HepG2 (cell line): Measurements from ENCODE around the gene LTB4R2. TPM values are rescaled to one million over a fixed set of nuclear protein-coding genes. Genes with fewer than 3 reads are reported as not detected.

Experiments
- MIER2 ChIP-seq: IDR thresholded peaks from 2 replicates; pipeline ENCODE4 v1.6.1; 2016; ENCODE audit warnings: missing biosample characterization, missing genetic modification reagents
- MTF2 ChIP-seq: sonication (generic); formaldehyde crosslinking; IDR thresholded peaks from 2 replicates; pipeline ENCODE4 v1.5.0; 2020; ENCODE audit warnings: missing genetic modification reagents, borderline replicate concordance
- SMAD1 ChIP-seq: sonication (generic); formaldehyde crosslinking; IDR thresholded peaks from 2 replicates; pipeline ENCODE4 v1.4.0; 2020; ENCODE audit warnings: missing genetic modification reagents, low read depth, mild to moderate bottlenecking, borderline replicate concordance
- ZBTB20 ChIP-seq: sonication (generic); formaldehyde crosslinking; IDR thresholded peaks from 2 replicates; pipeline ENCODE4 v1.8.1; 2023; ENCODE audit warnings: missing genetic modification reagents, low read depth, mild to moderate bottlenecking, borderline replicate concordance
- ZBTB42 ChIP-seq: sonication (generic); formaldehyde crosslinking; IDR thresholded peaks from 2 replicates; pipeline ENCODE4 v1.5.0; 2020; ENCODE audit warnings: mild to moderate bottlenecking, missing genetic modification reagents
- ZIK1 ChIP-seq: sonication (generic); formaldehyde crosslinking; IDR thresholded peaks from 2 replicates; pipeline ENCODE4 v1.5.0; 2020; ENCODE audit warnings: mild to moderate bottlenecking, low read depth, missing genetic modification reagents, borderline replicate concordance
- ZNF251 ChIP-seq: sonication (generic); formaldehyde crosslinking; IDR thresholded peaks from 2 replicates; pipeline ENCODE4 v1.9.0; 2021; ENCODE audit warnings: mild to moderate bottlenecking, missing genetic modification reagents
- ZNF44 ChIP-seq: sonication (generic); formaldehyde crosslinking; IDR thresholded peaks from 2 replicates; pipeline ENCODE4 v1.5.1; 2020; ENCODE audit warnings: mild to moderate bottlenecking, missing genetic modification reagents
- ZNF572 ChIP-seq: sonication (generic); formaldehyde crosslinking; IDR thresholded peaks from 2 replicates; pipeline ENCODE4 v1.5.1; 2020; ENCODE audit warnings: mild to moderate bottlenecking, missing genetic modification reagents
- ZSCAN31 ChIP-seq: sonication (generic); formaldehyde crosslinking; IDR thresholded peaks from 2 replicates; pipeline ENCODE4 v1.5.0; 2020; ENCODE audit warnings: low read depth, mild to moderate bottlenecking, missing genetic modification reagents
- polyA plus RNA-seq, 8 experiments: library from polyadenylated mRNA; depleted of rRNA in 3 of 8; stranded (reverse) in 7 of 8; unstranded in 1 of 8; fragments of >200 nt; fragmentation: Illumina TruSeq in 4 of 8; extraction: Trizol in 4 of 8; gene quantifications; 2 replicates each; pipeline versions ENCODE4 v1.2.1 to v1.2.3, GENCODE V29; 2011 to 2016; ENCODE audit warnings: low read depth in 4 of 8, missing spikeins in 1 of 8, mixed read lengths in 1 of 8; ENCODE audit not compliant: insufficient read depth in 1 of 8
- total RNA-seq, 5 experiments: library from RNA; depleted of rRNA; stranded (reverse); fragments of >200 nt; fragmentation: Illumina TruSeq; extraction: Trizol; gene quantifications; 2 replicates each; pipeline ENCODE4 v1.2.3, GENCODE V29; 2016; ENCODE audit warnings: low read depth in 1 of 5
- TF ChIP-seq, protein P1 (sequence below): sonication (generic); formaldehyde crosslinking; IDR thresholded peaks from 2 replicates; pipeline ENCODE4 v1.5.1; 2020; ENCODE audit warnings: mild to moderate bottlenecking, missing genetic modification reagents, moderate library complexity
- TF ChIP-seq, protein P2 (sequence below): sonication (generic); formaldehyde crosslinking; IDR thresholded peaks from 2 replicates; pipeline ENCODE4 v1.5.0; 2020; ENCODE audit warnings: missing genetic modification reagents, mild to moderate bottlenecking, borderline replicate concordance
- TF ChIP-seq, protein P3 (sequence below): sonication (generic); formaldehyde crosslinking; IDR thresholded peaks from 2 replicates; pipeline ENCODE4 v1.4.0; 2020; ENCODE audit warnings: missing genetic modification reagents
- TF ChIP-seq, protein P4 (sequence below): sonication (generic); formaldehyde crosslinking; IDR thresholded peaks from 2 replicates; pipeline ENCODE4; 2020; ENCODE audit warnings: missing genetic modification reagents, mild to moderate bottlenecking, borderline replicate concordance
- TF ChIP-seq, protein P5 (sequence below): sonication (generic); formaldehyde crosslinking; IDR thresholded peaks from 2 replicates; pipeline ENCODE4 v1.8.1; 2023; ENCODE audit warnings: missing genetic modification reagents, mild to moderate bottlenecking, borderline replicate concordance

LTB4R2 gene
- total and polyA plus RNA-seq, 2 of the 13 experiments (the other 11 are each of a cell fraction or from before 2014, with no cell fraction given), result 3.9 to 6.9 TPM

- TF ChIP-seq, protein P1, sequence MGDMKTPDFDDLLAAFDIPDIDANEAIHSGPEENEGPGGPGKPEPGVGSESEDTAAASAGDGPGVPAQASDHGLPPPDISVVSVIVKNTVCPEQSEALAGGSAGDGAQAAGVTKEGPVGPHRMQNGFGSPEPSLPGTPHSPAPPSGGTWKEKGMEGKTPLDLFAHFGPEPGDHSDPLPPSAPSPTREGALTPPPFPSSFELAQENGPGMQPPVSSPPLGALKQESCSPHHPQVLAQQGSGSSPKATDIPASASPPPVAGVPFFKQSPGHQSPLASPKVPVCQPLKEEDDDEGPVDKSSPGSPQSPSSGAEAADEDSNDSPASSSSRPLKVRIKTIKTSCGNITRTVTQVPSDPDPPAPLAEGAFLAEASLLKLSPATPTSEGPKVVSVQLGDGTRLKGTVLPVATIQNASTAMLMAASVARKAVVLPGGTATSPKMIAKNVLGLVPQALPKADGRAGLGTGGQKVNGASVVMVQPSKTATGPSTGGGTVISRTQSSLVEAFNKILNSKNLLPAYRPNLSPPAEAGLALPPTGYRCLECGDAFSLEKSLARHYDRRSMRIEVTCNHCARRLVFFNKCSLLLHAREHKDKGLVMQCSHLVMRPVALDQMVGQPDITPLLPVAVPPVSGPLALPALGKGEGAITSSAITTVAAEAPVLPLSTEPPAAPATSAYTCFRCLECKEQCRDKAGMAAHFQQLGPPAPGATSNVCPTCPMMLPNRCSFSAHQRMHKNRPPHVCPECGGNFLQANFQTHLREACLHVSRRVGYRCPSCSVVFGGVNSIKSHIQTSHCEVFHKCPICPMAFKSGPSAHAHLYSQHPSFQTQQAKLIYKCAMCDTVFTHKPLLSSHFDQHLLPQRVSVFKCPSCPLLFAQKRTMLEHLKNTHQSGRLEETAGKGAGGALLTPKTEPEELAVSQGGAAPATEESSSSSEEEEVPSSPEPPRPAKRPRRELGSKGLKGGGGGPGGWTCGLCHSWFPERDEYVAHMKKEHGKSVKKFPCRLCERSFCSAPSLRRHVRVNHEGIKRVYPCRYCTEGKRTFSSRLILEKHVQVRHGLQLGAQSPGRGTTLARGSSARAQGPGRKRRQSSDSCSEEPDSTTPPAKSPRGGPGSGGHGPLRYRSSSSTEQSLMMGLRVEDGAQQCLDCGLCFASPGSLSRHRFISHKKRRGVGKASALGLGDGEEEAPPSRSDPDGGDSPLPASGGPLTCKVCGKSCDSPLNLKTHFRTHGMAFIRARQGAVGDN, result 0 out of 2 replicates have a peak, but pooled peaks have one; percentile 9
- TF ChIP-seq, protein P2, sequence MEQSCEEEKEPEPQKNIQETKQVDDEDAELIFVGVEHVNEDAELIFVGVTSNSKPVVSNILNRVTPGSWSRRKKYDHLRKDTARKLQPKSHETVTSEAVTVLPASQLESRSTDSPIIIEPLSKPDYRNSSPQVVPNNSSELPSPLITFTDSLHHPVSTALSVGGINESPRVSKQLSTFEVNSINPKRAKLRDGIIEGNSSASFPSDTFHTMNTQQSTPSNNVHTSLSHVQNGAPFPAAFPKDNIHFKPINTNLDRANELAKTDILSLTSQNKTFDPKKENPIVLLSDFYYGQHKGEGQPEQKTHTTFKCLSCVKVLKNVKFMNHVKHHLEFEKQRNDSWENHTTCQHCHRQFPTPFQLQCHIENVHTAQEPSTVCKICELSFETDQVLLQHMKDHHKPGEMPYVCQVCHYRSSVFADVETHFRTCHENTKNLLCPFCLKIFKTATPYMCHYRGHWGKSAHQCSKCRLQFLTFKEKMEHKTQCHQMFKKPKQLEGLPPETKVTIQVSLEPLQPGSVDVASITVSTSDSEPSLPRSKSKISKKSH (CRISPR knock-in tag), result peak; percentile 16; the same call in 1 of the 2 replicates
- no peak for TF ChIP-seq ZBTB20 (CRISPR knock-in tag)
- no peak for TF ChIP-seq MTF2
- TF ChIP-seq MIER2, result no peak
- no peak for TF ChIP-seq ZIK1 (CRISPR knock-in tag)
- 0 out of 2 replicates have a peak, but pooled peaks have one; percentile 67 for TF ChIP-seq ZNF572 (CRISPR knock-in tag)
- TF ChIP-seq SMAD1 (CRISPR knock-in tag), result 0 out of 2 replicates have a peak, but pooled peaks have one; percentile 51
- no peak for TF ChIP-seq ZBTB42 (CRISPR knock-in tag)
- TF ChIP-seq, protein P3, sequence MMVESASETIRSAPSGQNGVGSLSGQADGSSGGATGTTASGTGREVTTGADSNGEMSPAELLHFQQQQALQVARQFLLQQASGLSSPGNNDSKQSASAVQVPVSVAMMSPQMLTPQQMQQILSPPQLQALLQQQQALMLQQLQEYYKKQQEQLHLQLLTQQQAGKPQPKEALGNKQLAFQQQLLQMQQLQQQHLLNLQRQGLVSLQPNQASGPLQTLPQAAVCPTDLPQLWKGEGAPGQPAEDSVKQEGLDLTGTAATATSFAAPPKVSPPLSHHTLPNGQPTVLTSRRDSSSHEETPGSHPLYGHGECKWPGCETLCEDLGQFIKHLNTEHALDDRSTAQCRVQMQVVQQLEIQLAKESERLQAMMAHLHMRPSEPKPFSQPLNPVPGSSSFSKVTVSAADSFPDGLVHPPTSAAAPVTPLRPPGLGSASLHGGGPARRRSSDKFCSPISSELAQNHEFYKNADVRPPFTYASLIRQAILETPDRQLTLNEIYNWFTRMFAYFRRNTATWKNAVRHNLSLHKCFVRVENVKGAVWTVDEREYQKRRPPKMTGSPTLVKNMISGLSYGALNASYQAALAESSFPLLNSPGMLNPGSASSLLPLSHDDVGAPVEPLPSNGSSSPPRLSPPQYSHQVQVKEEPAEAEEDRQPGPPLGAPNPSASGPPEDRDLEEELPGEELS (CRISPR knock-in tag), result no peak
- TF ChIP-seq ZNF44 (CRISPR knock-in tag), result no peak
- TF ChIP-seq, protein P4, sequence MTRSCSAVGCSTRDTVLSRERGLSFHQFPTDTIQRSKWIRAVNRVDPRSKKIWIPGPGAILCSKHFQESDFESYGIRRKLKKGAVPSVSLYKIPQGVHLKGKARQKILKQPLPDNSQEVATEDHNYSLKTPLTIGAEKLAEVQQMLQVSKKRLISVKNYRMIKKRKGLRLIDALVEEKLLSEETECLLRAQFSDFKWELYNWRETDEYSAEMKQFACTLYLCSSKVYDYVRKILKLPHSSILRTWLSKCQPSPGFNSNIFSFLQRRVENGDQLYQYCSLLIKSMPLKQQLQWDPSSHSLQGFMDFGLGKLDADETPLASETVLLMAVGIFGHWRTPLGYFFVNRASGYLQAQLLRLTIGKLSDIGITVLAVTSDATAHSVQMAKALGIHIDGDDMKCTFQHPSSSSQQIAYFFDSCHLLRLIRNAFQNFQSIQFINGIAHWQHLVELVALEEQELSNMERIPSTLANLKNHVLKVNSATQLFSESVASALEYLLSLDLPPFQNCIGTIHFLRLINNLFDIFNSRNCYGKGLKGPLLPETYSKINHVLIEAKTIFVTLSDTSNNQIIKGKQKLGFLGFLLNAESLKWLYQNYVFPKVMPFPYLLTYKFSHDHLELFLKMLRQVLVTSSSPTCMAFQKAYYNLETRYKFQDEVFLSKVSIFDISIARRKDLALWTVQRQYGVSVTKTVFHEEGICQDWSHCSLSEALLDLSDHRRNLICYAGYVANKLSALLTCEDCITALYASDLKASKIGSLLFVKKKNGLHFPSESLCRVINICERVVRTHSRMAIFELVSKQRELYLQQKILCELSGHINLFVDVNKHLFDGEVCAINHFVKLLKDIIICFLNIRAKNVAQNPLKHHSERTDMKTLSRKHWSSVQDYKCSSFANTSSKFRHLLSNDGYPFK (CRISPR knock-in tag), result 0 out of 2 replicates have a peak, but pooled peaks have one; percentile 19
- no peak for TF ChIP-seq ZSCAN31
- TF ChIP-seq ZNF251 (CRISPR knock-in tag), result no peak
- TF ChIP-seq, protein P5, sequence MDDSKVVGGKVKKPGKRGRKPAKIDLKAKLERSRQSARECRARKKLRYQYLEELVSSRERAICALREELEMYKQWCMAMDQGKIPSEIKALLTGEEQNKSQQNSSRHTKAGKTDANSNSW (CRISPR knock-in tag), result no peak
Observed at GRCh38 chr14:24266344-24267244, 43.3 kb upstream of the LTB4R2 start (continued).
